GM19455 (cell line): ENCODE data around the gene PATZ1.

Experiments used
- ATAC-seq: cut with Tn5 transposase; IDR thresholded peaks from one replicate; pipeline ENCODE4 v1.9.1; 2021; ENCODE audit not compliant: unreplicated experiment

Gene PATZ1

DNA sequence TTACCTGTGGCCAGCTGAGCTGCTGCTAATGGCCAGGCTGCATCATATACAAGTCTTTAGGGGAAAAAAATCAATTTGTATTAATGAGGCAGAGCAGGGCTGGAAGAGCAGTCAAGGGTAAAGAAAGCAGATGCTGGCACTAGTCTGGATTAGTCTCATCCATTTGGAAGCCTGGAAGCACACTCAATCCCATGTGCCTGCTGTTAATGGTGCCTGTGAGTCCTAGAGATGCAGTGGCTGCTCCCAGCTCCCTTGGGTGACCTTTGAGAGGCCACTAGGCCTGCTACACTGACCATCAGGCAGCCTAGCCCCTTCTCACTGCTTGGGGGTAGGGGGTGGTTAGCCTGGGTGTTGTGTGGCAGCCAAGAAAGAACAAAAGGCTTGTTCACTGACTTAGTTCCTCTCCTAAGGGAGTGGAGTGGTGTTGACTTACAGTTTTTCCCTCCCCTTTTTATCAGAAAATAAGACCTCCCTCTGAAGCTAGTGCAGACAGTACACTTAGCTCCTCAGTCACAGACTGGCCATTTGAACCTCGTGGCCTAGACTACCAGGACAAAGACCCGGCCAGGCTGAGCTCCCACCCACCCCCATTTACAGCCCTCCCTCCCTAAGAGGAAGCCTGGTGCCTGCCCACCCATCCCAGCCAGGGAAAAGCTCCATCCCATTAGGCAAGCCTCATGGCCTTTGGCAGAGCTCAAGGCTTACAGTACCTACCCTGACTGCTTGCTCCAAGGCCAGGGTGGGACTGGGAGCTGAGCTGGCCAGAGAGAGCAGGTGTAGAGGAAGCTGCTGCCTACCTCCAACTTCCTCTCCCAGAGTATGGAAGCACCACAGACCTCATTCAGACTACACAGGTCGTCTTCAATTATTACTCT lies 61.6 kb downstream of the PATZ1 start:
- no peak for ATAC-seq

DNA sequence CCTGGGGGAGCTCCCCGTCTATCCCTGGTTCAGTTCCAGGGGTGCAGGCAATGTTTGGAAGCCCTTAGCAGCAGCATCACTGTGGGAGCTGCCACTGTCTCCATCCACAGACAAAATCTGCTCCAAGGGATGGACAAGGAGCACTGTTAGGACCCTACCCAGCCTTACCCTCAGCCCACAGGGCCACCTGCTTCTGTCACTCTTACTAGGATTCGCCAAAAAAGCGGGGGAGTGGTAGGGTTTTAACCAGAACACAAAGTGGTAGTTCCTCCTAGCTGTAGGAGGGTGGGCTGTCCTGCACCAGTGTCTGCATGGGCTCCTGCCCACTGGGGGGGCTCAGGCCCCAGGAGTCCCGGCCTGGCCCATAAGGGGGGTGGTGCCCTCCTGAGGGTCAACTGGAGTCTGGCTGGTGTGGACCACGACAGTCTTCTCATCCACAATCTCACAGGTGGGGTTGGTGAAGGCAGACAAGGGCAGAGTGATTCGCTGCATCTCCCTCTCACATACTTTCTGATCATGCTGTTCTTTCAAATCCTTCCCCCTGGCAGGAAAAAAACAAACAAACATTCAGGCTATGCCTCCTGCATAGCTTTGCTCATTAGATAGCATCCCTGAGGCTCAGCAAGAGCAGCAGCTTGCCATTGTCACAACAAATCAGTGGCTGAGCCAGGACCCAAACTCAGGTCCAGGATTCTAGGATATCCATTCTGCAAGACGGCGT lies 63.2 kb downstream of the PATZ1 start:
- no peak for ATAC-seq

DNA sequence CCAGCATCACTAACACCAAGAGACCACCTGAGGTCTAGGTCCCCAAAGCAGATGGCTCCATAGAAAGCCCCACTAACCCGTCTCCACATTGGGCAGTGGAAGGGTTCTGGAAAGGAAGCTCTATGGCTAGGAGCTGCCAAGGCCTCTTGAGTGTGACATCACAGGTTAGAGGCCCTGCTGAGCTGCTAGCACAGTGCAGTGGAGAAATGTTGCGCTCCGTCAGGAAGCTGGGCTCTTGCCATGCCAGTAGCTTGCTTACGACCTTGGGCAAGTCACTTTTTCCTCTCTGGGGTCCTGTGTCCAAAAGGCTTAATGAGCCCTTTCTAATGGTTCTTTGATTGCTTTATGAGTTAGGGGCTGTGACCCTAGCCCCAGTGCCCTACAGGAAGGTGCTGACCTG lies 64.4 kb downstream of the PATZ1 start:
- ATAC-seq: no peak

DNA sequence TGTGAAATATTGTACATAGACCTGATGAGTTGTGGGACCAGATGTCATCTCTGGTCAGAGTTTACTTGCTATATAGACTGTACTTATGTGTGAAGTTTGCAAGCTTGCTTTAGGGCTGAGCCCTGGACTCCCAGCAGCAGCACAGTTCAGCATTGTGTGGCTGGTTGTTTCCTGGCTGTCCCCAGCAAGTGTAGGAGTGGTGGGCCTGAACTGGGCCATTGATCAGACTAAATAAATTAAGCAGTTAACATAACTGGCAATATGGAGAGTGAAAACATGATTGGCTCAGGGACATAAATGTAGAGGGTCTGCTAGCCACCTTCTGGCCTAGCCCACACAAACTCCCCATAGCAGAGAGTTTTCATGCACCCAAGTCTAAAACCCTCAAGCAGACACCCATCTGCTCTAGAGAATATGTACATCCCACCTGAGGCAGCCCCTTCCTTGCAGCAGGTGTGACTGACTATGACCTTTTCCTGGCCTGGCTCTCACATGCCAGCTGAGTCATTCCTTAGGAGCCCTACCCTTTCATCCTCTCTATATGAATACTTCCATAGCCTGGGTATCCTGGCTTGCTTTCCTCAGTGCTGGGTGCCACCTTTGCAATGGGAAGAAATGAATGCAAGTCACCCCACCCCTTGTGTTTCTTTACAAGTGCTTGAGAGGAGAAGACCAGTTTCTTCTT lies 66.2 kb downstream of the PATZ1 start:
- ATAC-seq: no peak

DNA sequence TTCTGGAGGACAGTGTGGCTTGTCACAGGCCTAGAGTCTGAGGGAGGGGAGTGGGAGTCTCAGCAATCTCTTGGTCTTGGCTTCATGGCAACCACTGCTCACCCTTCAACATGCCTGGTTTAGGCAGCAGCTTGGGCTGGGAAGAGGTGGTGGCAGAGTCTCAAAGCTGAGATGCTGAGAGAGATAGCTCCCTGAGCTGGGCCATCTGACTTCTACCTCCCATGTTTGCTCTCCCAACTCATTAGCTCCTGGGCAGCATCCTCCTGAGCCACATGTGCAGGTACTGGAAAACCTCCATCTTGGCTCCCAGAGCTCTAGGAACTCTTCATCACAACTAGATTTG lies 66.8 kb downstream of the PATZ1 start:
- no peak for ATAC-seq

DNA sequence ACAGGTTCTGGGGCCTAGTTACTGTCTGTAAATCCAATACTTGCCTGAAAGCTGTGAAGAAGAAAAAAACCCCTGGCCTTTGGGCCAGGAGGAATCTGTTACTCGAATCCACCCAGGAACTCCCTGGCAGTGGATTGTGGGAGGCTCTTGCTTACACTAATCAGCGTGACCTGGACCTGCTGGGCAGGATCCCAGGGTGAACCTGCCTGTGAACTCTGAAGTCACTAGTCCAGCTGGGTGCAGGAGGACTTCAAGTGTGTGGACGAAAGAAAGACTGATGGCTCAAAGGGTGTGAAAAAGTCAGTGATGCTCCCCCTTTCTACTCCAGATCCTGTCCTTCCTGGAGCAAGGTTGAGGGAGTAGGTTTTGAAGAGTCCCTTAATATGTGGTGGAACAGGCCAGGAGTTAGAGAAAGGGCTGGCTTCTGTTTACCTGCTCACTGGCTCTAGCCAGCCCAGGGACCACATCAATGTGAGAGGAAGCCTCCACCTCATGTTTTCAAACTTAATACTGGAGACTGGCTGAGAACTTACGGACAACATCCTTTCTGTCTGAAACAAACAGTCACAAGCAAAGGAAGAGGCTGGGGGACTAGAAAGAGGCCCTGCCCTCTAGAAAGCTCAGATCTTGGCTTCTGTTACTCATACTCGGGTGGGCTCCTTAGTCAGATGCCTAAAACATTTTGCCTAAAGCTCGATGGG lies 67.4 kb downstream of the PATZ1 start:
- no peak for ATAC-seq

DNA sequence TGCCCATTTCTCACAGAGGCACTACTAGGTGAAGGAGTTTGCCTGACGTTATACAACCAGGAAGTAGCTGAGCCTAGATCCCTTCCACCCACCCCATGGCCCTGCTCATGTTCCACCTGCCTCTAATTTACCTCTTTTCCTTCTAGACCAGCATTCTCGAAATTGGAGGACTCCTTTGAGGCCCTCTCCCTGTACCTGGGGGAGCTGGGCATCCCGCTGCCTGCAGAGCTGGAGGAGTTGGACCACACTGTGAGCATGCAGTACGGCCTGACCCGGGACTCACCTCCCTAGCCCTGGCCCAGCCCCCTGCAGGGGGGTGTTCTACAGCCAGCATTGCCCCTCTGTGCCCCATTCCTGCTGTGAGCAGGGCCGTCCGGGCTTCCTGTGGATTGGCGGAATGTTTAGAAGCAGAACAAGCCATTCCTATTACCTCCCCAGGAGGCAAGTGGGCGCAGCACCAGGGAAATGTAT lies 68.0 kb downstream of the PATZ1 start:
- no peak for ATAC-seq

DNA sequence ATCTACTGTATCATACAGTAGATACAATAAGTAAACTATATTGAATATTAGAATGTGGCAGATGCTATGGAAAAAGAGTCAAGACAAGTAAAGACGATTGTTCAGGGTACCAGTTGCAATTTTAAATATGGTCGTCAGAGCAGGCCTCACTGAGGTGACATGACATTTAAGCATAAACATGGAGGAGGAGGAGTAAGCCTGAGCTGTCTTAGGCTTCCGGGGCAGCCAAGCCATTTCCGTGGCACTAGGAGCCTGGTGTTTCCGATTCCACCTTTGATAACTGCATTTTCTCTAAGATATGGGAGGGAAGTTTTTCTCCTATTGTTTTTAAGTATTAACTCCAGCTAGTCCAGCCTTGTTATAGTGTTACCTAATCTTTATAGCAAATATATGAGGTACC lies 68.4 kb downstream of the PATZ1 start:
- no peak for ATAC-seq

DNA sequence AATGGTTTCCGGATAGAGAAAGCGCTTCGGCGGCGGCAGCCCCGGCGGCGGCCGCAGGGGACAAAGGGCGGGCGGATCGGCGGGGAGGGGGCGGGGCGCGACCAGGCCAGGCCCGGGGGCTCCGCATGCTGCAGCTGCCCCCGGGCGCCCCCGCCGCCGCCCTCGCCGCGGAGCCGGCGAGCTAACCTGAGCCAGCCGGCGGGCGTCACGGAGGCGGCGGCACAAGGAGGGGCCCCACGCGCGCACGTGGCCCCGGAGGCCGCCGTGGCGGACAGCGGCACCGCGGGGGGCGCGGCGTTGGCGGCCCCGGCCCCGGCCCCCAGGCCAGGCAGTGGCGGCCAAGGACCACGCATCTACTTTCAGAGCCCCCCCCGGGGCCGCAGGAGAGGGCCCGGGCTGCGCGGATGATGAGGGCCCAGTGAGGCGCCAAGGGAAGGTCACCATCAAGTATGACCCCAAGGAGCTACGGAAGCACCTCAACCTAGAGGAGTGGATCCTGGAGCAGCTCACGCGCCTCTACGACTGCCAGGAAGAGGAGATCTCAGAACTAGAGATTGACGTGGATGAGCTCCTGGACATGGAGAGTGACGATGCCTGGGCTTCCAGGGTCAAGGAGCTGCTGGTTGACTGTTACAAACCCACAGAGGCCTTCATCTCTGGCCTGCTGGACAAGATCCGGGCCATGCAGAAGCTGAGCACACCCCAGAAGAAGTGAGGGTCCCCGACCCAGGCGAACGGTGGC lies 69.5 kb downstream of the PATZ1 start:
- no peak for ATAC-seq
